ENCODE data around the gene GRB2. TPM values are rescaled to one million over a fixed set of nuclear protein-coding genes. Genes with fewer than 3 reads are reported as not detected.
A peak's percentile ranks its signal among the peaks of the same experiment; 100 is the strongest.

GRB2 gene
- total RNA-seq, 3 donors from 2014 or later, result 97.8 to 116 (median 102) TPM

DNA sequence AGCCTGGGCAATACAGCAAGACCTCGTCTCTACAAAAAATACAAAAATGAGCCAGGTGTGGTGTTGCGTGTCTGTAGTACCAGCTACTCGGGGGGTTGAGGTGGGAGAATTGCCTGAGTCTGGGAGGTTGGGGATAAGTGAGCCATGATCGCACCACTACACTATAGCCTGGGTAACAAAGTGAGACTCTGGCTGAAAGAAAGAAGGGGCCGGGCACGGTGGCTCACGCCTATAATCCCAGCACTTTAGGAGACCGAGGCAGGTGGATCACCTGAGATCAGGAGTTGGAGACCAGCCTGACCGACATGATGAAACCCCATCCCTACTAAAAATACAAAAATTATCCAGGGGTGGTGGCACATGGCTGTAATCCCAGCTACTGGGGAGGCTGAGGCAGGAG lies 10.5 kb upstream of the GRB2 start:
- intact Hi-C loops (cut with DNase I, micrococcal nuclease), result no loop called here
- Histone ChIP-seq H3K4me3 (no peak overlapping the region), H3K9me3 (no peaks in the 10 kb centered on the region), H3K36me3 (ENCODE audit: low read depth) (no peaks in the 10 kb centered on the region), H3K4me1 (ENCODE audit: low read depth) (no peaks in the 10 kb centered on the region)
- TF ChIP-seq, protein P1, sequence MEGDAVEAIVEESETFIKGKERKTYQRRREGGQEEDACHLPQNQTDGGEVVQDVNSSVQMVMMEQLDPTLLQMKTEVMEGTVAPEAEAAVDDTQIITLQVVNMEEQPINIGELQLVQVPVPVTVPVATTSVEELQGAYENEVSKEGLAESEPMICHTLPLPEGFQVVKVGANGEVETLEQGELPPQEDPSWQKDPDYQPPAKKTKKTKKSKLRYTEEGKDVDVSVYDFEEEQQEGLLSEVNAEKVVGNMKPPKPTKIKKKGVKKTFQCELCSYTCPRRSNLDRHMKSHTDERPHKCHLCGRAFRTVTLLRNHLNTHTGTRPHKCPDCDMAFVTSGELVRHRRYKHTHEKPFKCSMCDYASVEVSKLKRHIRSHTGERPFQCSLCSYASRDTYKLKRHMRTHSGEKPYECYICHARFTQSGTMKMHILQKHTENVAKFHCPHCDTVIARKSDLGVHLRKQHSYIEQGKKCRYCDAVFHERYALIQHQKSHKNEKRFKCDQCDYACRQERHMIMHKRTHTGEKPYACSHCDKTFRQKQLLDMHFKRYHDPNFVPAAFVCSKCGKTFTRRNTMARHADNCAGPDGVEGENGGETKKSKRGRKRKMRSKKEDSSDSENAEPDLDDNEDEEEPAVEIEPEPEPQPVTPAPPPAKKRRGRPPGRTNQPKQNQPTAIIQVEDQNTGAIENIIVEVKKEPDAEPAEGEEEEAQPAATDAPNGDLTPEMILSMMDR (IDR thresholded peaks at IDR 0.05), result no peak
- DNase-seq, result no peak
- ATAC-seq, result no peak

DNA sequence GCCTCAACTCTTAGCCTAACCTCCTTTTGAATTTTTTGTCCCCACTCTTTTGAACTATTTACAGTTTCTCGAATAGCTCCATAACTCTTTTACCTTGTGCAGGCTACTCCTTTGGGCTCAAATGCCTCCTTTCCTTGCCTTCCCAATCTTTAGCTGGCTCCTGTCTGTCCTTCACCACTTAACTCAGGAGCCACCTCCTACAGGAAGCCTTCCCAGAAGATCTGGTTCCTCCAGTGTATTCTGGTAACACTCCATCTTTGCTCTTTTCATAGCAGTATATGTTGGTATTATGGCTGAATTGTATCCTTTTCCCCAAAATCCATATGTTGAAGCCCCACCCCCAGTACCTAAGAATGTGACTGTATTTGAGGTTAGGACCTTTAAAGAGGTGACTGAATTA lies 9.0 kb upstream of the GRB2 start:
- no peaks in the 10 kb centered on the region for H3K4me1 ChIP-seq (ENCODE audit: low read depth)
- ATAC-seq (no peak), DNase-seq (no peak)
- TF ChIP-seq, protein P1 (IDR thresholded peaks at IDR 0.05), result no peak
- no peaks in the 10 kb centered on the region for H3K9me3 ChIP-seq
- no peaks in the 10 kb centered on the region for H3K36me3 ChIP-seq (ENCODE audit: low read depth)
- no peak overlapping the region for H3K4me3 ChIP-seq
- intact Hi-C loops (cut with DNase I, micrococcal nuclease), result no loop called here

DNA sequence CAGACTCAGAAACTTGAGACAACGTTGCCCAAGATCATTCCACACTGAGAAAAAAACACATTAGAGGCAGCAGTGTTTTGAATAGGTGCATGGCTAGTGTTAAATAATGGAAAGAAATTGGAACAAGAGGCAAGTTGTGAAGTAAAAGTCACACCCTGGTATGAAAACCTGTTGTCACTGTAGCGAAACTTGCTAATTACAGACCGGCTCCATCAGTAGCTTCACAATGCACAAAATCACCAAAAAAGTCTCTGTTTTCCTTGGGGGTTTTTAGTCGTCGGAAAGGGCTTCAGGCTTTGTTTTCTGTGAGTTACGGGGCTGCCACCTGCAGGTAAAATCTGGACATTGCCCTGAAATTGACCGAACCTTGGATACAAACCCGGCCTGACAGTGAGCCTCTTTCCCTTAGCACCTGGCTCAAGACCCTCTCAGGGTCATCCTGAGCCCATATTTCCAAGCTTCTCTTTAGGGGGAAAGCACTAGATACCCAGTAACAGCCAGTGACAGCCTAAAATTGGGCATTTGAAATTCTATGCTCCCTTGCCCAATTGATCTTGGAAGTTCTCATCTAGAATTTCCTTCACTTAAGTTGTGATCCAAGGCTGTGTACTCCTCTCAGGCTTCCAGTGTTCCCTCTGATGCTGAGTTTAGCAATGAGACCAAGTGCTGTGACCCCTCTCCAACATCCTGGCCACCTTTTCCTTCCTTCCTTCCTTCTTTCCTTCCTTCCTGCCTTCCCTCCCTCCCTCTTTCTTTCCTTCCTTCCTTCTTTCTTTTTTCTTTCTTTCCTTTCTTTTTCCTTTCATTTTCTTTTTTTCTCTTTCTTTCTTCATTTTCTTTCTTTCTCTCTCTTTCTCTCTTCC lies 7.2 kb upstream of the GRB2 start:
- no peaks in the 10 kb centered on the region for H3K4me1 ChIP-seq (ENCODE audit: low read depth)
- peak in 2 of 3 donors; percentile 67 to 86 for DNase-seq
- no peak overlapping the region for H3K4me3 ChIP-seq
- H3K36me3 ChIP-seq (ENCODE audit: low read depth), result no peaks in the 10 kb centered on the region
- TF ChIP-seq, protein P1 (IDR thresholded peaks at IDR 0.05), result peak; percentile 43
- intact Hi-C loops (cut with DNase I, micrococcal nuclease), result no loop called here
- peak; percentile 85 for ATAC-seq
- H3K9me3 ChIP-seq, result no peaks in the 10 kb centered on the region

DNA sequence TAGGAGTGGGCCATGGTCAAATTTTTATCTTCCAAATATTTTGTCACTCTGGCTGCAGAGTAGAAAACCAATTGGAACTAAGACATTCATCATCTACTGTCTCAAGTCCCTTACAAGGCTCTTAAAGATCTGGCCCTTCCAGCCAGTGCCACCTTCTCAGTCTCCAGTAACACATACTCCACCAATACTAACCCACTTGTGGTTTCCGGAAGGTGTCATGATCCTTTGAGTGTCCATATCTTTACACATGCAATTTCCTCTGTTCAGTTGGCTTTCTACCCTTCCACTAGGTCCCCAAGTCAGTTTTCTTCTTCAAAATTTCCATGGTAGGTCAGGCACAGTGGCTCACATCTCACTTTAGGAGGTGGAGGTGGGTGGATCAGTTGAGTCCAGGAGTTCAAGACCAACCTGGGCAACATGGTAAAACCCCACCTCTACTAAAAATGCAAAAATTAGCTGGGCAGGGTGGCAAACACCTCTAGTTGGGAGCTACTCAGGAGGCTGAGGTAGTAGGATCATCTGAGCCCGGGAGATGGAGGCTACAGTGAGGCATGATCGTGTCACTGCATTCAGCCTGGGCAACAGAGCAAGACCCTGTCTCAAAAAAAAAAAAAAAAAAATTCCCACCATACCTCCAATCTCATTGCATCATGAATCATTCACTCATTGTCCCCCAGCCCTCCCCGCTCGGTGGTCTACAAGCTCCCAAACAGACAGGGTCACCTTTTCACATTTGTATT lies 6.0 kb upstream of the GRB2 start:
- no peaks in the 10 kb centered on the region for H3K9me3 ChIP-seq
- intact Hi-C loops (cut with DNase I, micrococcal nuclease), result no loop called here
- H3K36me3 ChIP-seq (ENCODE audit: low read depth), result no peaks in the 10 kb centered on the region
- H3K4me3 ChIP-seq, result no peak overlapping the region
- ATAC-seq (no peak), DNase-seq (no peak)
- TF ChIP-seq, protein P1 (IDR thresholded peaks at IDR 0.05), result no peak
- peaks cover 4% of the 10 kb centered on the region for H3K4me1 ChIP-seq (ENCODE audit: low read depth)

DNA sequence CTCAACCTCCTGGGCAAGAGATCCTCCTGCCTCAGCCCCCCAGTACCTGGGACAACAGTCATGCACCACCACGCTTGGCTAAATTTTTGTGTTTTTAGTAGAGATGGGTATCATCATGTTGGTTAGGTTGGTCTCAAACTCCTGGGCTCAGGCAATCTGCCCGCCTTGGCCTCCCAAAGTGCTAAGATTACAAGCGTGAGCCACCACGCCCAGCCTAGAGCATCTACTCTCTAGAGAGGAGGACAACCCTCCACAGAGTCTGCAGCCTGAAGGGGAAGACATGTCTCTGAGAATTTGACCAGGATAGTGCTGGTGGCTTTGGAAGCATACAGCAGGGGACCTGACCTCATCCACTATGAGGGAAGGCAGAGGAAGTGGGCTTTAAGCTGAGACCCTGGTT lies 4.7 kb upstream of the GRB2 start:
- peaks cover 9% of the 10 kb centered on the region for H3K4me1 ChIP-seq (ENCODE audit: low read depth)
- H3K4me3 ChIP-seq, result no peak overlapping the region
- intact Hi-C loops (cut with DNase I, micrococcal nuclease), result no loop called here
- no peak for DNase-seq
- H3K36me3 ChIP-seq (ENCODE audit: low read depth), result no peaks in the 10 kb centered on the region
- no peaks in the 10 kb centered on the region for H3K9me3 ChIP-seq
- TF ChIP-seq, protein P1 (IDR thresholded peaks at IDR 0.05), result no peak
- no peak for ATAC-seq

Measured in mucosa of descending colon (tissue), 3 donors.